ENCODE measurements around the gene HBG1.

HBG1 gene

DNA sequence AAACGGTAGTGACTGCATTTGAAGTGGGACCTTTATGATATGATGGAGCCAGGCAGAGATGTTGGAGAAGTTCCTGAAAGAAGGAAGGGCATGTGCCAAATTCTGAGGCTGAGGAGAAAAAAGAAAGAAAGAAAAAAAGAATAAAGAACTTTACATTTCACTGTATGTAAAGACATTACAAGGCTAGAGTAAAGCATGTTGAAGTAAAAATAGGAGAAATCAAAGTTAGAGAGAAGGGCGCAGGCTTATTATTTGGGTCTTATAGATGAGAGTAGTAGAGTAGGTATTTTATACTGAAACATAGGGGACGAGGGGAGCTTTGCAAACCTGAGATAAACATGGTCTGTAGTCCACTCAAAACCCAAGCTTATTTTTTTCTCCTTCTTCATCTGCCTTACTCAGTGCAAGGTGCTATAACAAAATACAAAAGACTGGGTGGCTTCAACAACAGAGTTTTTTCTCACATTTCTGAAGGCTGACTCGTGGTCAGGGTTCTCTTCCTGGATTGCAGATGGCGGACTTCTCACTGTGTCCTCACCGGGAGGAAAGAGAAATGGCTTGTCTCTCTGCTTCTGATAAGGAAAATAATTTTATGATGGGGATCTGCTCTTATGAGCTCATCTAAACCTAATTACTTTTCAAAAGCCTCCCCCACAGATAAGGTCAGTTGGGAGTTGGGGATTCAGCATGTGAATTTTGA is 2.7 kb downstream of the HBG1 start:
- CTCF ChIA-PET, result no interaction called here
- TF ChIP-seq SUZ12 (IDR thresholded peaks at IDR 0.05), result no peak
- TF ChIP-seq L3MBTL2 (conservative IDR thresholded peaks at IDR 0.05), result no peak
- TF ChIP-seq NFRKB (IDR thresholded peaks at IDR 0.05), result no peak
- no peak for TF ChIP-seq ZNF384 (IDR thresholded peaks at IDR 0.05)
- no peak for TF ChIP-seq ELF4 (IDR thresholded peaks at IDR 0.05)
- TF ChIP-seq LEF1 (IDR thresholded peaks at IDR 0.05; ENCODE audit: borderline replicate concordance), result no peak
- TF ChIP-seq FOXA1 (IDR thresholded peaks at IDR 0.05), result no peak
- TF ChIP-seq TARDBP (IDR thresholded peaks at IDR 0.05), result no peak
- no peak for TF ChIP-seq BHLHE40 (IDR thresholded peaks at IDR 0.05; ENCODE audit: borderline replicate concordance)
- no peak for TF ChIP-seq FOXM1 (IDR thresholded peaks at IDR 0.05; ENCODE audit: borderline replicate concordance)
- no peak for TF ChIP-seq ARNT (IDR thresholded peaks at IDR 0.05)
- TF ChIP-seq CTBP1 (IDR thresholded peaks at IDR 0.05; ENCODE audit: borderline replicate concordance), result no peak
- POLR2A ChIA-PET, result no interaction called here
- DNase-seq (ENCODE audit: extremely low spot score), result no peak

DNA sequence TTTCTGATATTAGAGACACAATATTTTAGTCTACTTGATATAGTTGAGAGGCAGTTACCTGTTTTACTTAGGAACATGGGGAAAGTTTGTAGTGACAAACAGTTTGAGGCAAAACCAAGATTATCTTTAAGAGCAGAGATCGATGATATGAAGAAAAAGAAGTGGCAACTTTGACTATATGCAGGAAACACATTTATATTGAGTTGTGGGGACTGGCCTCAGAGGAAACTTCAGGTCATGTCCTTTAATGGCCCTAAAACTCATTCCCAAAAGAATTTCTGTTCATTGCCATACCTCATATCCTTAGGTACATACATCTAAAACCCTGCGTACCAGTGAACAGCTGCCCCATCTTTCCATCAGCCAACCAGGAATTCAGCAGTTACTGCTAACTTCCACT is 4.5 kb downstream of the HBG1 start:
- CTCF ChIA-PET, result no interaction called here

DNA sequence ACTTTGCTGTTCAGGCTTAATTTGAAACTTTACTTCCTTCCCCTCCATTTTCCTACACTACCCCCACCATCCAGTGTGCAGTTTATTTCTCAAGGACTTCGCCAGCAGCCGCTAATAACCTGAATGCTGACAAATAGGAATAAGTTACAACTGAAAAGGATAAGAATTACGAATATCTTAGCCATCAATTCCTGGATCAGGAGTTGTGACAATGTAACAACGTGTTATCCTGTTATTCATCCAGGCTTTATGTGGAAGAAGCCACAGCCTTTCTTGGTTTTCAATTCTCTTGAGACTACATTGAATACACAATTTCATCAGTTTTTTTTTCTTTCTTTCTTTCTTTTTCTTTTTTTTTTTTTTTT is 5.9 kb downstream of the HBG1 start:
- POLR2A ChIA-PET, result no interaction called here
- TF ChIP-seq, protein P1, sequence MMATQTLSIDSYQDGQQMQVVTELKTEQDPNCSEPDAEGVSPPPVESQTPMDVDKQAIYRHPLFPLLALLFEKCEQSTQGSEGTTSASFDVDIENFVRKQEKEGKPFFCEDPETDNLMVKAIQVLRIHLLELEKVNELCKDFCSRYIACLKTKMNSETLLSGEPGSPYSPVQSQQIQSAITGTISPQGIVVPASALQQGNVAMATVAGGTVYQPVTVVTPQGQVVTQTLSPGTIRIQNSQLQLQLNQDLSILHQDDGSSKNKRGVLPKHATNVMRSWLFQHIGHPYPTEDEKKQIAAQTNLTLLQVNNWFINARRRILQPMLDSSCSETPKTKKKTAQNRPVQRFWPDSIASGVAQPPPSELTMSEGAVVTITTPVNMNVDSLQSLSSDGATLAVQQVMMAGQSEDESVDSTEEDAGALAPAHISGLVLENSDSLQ (IDR thresholded peaks at IDR 0.05), result no peak
- TF ChIP-seq SP1 (IDR thresholded peaks at IDR 0.05) (no peak), SUZ12 (IDR thresholded peaks at IDR 0.05) (no peak), FOXM1 (IDR thresholded peaks at IDR 0.05; ENCODE audit: borderline replicate concordance) (no peak), HDGF (IDR thresholded peaks at IDR 0.05; ENCODE audit: borderline replicate concordance) (no peak), TARDBP (IDR thresholded peaks at IDR 0.05) (no peak)
- CTCF ChIA-PET, result no interaction called here
- DNase-seq (ENCODE audit: extremely low spot score), result no peak

More for the DNA sequence above, 4.5 kb downstream of the HBG1 start:
- POLR2A ChIA-PET, result no interaction called here
- DNase-seq (ENCODE audit: extremely low spot score), result no peak
- TF ChIP-seq, protein P1 (IDR thresholded peaks at IDR 0.05), result no peak
- TF ChIP-seq SUZ12 (IDR thresholded peaks at IDR 0.05) (no peak), LEF1 (IDR thresholded peaks at IDR 0.05; ENCODE audit: borderline replicate concordance) (no peak), L3MBTL2 (conservative IDR thresholded peaks at IDR 0.05) (no peak), HDGF (IDR thresholded peaks at IDR 0.05; ENCODE audit: borderline replicate concordance) (no peak), ARNT (IDR thresholded peaks at IDR 0.05) (no peak), FOXK2 (IDR thresholded peaks at IDR 0.05) (no peak), CTBP1 (IDR thresholded peaks at IDR 0.05; ENCODE audit: borderline replicate concordance) (no peak), SP1 (IDR thresholded peaks at IDR 0.05) (no peak), TARDBP (IDR thresholded peaks at IDR 0.05) (no peak), FOXA1 (IDR thresholded peaks at IDR 0.05) (no peak), BHLHE40 (IDR thresholded peaks at IDR 0.05; ENCODE audit: borderline replicate concordance) (no peak), NFRKB (IDR thresholded peaks at IDR 0.05) (no peak), ZNF384 (IDR thresholded peaks at IDR 0.05) (no peak), FOXM1 (IDR thresholded peaks at IDR 0.05; ENCODE audit: borderline replicate concordance) (no peak)

DNA sequence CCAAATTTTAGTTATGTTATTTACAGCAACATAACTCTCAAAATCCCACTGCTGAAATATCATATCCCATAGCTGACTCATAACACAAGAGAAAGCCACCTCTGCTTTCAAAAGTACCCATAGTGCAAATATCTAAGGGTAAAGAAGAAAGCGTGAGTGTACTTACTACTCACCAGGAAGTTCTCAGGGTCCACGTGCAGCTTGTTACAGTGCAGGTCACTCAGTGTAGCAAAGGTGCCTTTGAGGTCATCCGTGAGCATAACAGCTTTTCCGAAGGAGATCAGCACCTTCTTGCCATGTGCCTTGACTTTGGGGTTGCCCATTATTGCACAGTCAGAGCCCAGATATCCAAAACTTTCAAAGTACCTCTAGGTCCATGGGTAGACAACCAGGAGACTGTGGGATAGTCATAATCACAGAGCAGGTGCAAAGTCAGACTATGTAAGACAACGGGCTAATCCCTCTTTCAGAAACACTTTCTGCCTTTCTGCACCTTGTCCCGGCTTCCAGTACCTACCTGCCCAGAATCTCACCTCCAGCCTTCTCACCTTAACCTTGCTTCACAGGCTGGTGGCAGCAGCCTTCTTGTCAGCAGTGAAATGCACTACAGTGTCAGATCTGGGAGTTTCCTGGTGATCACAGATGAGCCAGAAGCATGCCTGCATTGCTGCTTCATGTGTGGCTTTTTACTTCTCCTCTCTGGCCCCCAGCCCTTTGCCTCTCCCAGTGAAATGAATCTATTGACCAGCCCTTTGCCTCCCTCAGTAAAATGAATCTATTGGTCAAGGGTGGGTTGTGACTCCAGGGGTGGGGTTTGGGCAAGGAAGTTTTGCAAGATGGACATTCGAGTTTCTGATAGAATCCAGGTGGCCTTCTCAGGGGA is 6.5 kb downstream of the HBG1 start:
- TF ChIP-seq ARNT (IDR thresholded peaks at IDR 0.05), result no peak
- no peak for TF ChIP-seq CTBP1 (IDR thresholded peaks at IDR 0.05; ENCODE audit: borderline replicate concordance)
- TF ChIP-seq BHLHE40 (IDR thresholded peaks at IDR 0.05; ENCODE audit: borderline replicate concordance), result no peak
- TF ChIP-seq LEF1 (IDR thresholded peaks at IDR 0.05; ENCODE audit: borderline replicate concordance), result no peak
- no peak for TF ChIP-seq TARDBP (IDR thresholded peaks at IDR 0.05)
- no peak for TF ChIP-seq HDGF (IDR thresholded peaks at IDR 0.05; ENCODE audit: borderline replicate concordance)
- TF ChIP-seq ELF4 (IDR thresholded peaks at IDR 0.05), result no peak
- no peak for TF ChIP-seq NFRKB (IDR thresholded peaks at IDR 0.05)
- TF ChIP-seq FOXA1 (IDR thresholded peaks at IDR 0.05), result no peak
- TF ChIP-seq SP1 (IDR thresholded peaks at IDR 0.05), result no peak
- no peak for TF ChIP-seq FOXK2 (IDR thresholded peaks at IDR 0.05)
- no peak for TF ChIP-seq ZNF384 (IDR thresholded peaks at IDR 0.05)
- no peak for TF ChIP-seq FOXM1 (IDR thresholded peaks at IDR 0.05; ENCODE audit: borderline replicate concordance)
- TF ChIP-seq, protein P1 (IDR thresholded peaks at IDR 0.05), result no peak
- TF ChIP-seq SUZ12 (IDR thresholded peaks at IDR 0.05), result no peak
- TF ChIP-seq L3MBTL2 (conservative IDR thresholded peaks at IDR 0.05), result no peak
- CTCF ChIA-PET, result no interaction called here

DNA sequence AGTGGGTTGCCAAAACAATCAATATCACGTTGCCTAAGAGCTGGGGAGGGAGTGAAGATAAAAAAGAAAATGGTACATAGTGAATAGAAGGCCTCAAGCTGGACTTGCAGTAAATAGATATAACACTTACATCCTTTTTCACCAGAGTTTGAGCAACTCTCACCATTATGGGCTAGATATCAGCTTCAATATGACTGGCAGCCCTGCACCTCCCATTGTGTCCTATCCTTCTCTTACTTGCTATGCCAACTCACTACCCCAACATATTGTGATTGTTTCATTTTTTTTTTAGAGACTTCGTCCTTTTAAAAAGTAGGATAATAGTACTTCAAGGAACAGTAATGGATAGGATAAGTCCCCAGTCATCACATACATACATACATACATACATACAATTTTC is 7.4 kb downstream of the HBG1 start:
- TF ChIP-seq FOXA1 (IDR thresholded peaks at IDR 0.05) (no peak), ARNT (IDR thresholded peaks at IDR 0.05) (no peak), SUZ12 (IDR thresholded peaks at IDR 0.05) (no peak), BHLHE40 (IDR thresholded peaks at IDR 0.05; ENCODE audit: borderline replicate concordance) (no peak), L3MBTL2 (conservative IDR thresholded peaks at IDR 0.05) (no peak), NFRKB (IDR thresholded peaks at IDR 0.05) (no peak), CTBP1 (IDR thresholded peaks at IDR 0.05; ENCODE audit: borderline replicate concordance) (no peak), TARDBP (IDR thresholded peaks at IDR 0.05) (no peak), FOXM1 (IDR thresholded peaks at IDR 0.05; ENCODE audit: borderline replicate concordance) (no peak), FOXK2 (IDR thresholded peaks at IDR 0.05) (no peak), ELF4 (IDR thresholded peaks at IDR 0.05) (no peak)
- POLR2A ChIA-PET, result no interaction called here
- CTCF ChIA-PET, result no interaction called here
- DNase-seq (ENCODE audit: extremely low spot score), result no peak

More for the DNA sequence above, 6.5 kb downstream of the HBG1 start:
- POLR2A ChIA-PET, result no interaction called here
- DNase-seq (ENCODE audit: extremely low spot score), result no peak
